ENCODE data around the gene RO60.

Gene RO60

DNA sequence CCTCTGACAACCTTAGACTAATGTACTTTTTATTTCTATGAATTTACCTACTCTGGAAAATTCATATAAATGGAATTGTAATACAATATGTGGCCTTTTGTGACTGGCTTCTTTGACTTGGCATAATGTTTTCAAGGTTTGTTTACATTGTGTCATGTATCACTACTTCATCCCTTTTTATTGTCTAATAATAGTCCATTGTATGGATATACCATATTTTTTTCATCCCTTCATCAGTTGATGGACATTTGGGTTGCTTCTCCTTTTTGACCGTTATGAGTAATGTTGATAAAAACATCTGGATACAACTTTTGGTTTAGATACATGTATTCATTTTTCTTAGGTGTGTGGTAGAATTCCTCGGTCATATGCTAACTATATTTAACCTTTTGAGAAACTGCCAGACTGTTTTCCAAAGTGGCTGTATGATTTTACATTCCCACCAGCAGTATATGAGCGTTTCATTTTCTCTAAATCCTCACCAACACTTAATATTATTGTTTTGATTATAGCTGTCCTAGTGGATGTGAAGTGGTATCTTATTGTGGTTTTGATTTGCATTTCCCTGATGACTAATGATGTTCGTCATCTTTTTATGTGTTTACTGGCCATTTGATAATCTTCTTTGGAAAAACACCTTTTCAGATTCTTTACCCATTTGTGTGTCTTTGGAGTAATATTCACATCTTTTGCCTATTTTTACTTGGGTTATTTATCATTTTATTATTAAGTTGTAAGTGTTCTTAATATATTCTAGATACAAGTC lies 3.5 kb downstream of the RO60 start:
- no peak for DNase-seq

DNA sequence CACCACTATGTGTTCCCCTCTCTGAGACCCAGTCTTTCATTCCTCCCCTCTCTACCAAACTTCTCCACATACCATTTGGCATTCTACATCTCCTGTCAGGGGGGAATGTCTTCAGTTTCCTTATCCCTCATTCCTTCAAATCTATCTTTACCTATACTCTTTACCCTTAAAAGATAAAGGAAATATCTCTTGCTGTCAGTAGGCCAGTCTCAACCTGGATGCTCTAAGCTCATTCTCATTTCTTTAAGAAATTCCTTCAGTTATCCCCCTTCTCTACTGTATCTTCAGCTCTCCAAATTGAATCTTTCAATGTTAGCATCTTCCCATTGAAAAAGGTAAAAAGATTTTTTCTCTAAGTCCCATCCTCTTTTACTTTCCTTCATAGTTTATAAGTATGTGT lies 6.5 kb downstream of the RO60 start:
- no peak for DNase-seq

DNA sequence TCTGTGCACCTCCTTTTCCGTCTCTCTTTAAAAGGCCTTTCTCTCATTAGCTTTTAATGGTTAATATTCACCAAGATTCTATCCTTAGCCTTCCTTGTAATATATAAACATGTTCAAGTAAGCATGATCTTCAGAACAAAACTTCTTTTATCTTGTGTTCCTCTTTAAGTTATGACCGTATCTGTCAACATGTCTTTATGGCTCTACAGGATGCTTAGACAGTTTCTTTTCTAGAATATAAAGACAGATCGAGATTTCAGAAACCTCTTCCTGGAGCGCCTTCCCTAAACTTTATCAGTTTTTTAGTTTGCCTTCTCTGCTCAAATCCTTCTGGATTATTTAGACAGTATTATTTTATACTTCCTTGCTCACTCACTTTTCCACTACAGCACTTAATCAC lies 7.2 kb downstream of the RO60 start:
- DNase-seq: no peak

DNA sequence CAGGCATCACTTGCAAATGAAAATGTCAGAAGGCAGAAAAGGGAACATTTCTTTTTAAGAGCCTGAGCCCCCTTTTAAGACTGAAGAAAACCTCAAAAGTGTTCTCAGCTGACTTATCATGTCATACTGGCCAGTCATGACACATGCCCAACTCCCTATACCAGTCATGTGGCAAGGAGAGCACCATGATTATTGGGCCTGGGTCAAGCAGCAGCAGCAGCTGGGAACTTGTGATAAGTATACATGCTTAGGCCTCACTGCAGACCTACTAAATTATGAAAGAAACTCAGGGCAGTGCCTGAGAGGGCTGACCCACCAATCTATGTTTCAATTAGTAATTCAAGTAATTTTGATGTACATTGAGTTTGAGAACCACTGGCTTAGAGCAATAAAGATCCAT lies 8.6 kb downstream of the RO60 start:
- no peak for DNase-seq

DNA sequence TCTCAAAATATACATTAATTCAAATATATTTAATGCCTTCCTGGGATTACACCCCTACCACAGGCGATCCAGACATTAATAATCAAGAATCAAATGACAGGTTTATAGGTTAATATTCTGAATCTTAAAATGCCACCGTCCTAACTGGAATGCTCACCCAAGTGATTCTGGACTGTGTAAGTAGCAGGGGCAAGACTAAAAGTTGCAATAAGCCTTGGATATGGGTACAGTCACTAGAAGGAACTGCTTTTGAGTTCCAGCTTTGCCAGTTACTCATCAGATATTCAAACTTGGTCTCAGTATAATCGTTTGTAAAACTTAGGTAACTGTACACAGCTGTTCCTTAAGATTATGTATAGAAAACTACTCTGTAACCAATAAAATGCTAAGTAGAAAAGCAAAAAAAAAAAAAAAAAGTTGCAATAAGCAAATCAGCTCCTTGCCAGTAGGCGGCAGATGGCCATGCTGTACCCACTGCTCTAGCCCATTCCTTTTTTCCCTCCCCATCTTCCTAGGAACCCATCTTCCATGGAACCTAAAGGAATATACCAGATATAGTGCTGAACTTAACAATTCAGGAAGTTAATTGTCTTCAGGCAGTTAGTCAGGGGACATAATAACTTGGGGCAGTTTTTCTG lies 10.5 kb downstream of the RO60 start:
- DNase-seq: peak in 1 of 2 donors; percentile 21

GRCh38 chr1:193070386-193070753 lies 11.0 kb downstream of the RO60 start:
- DNase-seq: peak in 1 of 2 donors; percentile 20

- DNase-seq: peak in 1 of 2 donors; percentile 30
Observed at GRCh38 chr1:193070942-193071341, 11.5 kb downstream of the RO60 start.

DNA sequence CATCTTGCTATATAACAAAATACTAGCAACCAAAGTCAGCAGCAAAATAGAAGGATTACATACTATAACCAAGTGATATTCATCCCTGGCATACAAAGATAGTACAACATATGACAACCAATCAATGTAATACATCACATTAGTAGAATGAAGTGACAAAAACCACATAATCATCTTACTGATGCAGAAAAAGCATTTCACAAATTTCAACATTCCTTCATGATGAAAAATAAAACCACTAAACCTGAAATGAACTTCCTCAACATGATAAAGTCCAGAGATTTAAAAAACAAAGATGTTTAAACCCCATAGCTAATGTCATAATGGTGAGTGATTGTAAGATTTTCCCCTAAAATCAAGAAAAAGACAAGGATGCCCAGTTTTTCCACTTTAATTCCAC lies 18.6 kb downstream of the RO60 start:
- no peak for DNase-seq

- DNase-seq: no peak
Observed at GRCh38 chr1:193079187-193079586, 19.8 kb downstream of the RO60 start.

DNA sequence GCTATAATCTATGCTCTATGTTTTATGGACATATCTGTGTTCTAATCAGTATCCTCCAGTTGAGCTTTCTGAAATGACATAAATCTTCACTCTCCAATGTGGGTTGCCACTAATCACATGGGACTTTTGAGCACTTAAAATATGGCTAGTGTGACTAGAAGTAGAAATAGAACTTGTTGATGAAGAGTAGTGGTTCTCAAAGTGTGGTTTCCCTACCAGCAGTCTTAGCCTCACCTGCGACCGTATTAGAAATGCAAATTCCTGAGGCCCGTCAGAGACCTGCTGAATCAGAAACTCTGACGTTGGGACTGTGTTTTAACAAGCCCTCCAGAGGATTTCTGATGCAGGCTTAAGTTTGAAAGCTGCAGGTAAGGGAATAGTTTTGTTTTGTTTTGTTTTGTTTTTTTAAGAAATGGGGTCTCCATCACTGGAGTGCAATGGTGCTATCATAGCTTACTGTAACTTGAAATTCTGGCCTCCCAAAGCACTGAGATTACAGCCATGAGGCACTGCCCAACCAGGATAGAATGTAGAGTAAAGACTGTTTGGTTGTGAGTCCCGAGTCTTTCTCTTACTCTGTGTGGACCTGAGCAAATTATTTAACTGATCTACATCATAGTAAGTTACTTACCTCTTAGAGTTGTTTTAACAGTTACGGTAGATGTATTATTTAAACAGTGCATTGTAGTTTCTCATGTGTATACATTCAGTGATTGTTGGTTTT lies 24.1 kb downstream of the RO60 start:
- no peak for DNase-seq

DNA sequence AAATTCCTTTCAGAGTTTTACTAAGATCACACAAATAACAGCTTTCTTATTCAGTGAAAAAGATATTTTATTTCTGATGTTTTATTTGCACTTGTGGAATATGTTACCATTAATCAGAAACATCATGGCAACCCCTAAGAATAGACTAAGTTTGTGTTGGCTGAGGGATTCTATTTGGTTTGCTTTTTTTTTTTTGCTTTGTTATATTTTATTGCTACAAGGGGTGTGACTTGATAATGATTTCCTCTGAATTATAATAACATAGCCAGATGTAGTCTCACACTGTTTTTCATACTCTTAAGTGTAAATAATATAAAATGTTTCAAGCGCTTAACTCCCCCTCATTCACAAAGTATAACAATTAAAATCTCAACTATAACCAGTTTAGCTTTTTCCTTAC lies 25.9 kb downstream of the RO60 start:
- no peak for DNase-seq

DNA sequence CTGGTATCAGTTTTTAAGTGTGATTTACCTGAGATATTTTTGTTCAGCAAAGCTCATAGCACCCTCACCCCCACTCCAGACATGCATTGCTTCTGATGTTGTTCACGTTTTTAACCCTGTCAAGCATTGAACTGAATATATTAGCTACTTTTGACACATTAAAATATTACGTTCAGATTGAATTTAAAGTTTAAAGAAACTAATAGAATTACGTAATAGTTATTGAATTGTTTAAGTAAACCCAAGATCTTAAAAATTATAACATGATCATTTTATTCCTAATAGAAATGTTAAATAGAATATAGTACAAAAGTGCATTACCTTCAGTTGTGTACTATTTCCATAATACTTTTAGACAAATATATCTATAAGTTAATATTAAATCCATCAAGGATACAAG lies 26.9 kb downstream of the RO60 start:
- DNase-seq: no peak

GRCh38 chr1:193087893-193088292 lies 28.5 kb downstream of the RO60 start:
- DNase-seq: no peak

- no peak for DNase-seq
Observed at GRCh38 chr1:193090865-193091264, 31.5 kb downstream of the RO60 start.

GRCh38 chr1:193094112-193094511 lies 34.7 kb downstream of the RO60 start:
- DNase-seq: no peak

GRCh38 chr1:193102662-193103061 lies 43.2 kb downstream of the RO60 start:
- DNase-seq: no peak

DNA sequence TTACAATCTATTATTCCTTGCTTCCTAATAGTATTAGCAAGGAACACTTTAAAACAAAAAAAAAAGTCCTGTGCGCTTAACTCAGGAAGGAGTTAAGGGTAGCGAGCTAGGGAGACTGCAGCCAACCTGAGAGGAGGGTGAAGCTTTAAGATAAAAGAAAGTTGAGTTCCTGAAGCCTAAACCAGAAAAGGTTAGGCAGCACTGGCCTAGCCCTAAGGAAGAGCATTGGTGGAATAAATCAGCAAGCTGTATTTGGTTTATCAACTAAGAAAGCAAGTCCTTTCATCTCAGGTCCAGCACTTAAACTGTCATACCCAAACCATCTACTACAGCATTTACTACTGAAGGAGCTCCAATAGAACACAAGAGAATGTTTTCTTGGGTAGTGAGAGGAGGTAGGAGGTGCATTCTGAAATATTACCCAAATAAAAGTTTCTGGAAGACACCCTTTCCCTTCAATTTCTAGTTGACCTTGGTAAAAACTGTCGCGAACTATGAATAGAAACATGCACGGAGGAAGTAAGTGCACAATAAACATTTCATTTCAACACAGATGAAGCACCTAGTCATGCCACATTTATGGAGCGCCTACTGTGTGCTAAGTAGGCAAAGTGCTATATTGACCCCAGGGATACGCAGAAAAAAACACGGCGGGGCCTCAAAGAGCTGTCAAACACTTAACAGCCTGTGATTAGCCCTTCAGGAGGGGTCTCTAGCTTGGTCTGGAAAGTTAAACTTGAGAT lies 44.5 kb downstream of the RO60 start:
- no peak for DNase-seq

- DNase-seq: no peak
Observed at GRCh38 chr1:193104502-193104906, 45.1 kb downstream of the RO60 start.

- peak; percentile 53 to 64 for DNase-seq
Observed at GRCh38 chr1:193104907-193105820, 45.8 kb downstream of the RO60 start, which contains the start of gene GLRX2. GLRX2 (minus strand) TSS chr1:193105414; CDS start chr1:193105382, 32 bp downstream.

GRCh38 chr1:193105821-193106177 lies 46.4 kb downstream of the RO60 start:
- DNase-seq: no peak

GRCh38 chr1:193108471-193108870 lies 49.1 kb downstream of the RO60 start:
- DNase-seq: no peak

Data from CD4-positive, alpha-beta T cell treated with Interferon alpha-2 for 1 hour (primary cell).